ENCODE data around the gene SLC23A2. TPM values are rescaled to one million over a fixed set of nuclear protein-coding genes. Genes with fewer than 3 reads are reported as not detected.

The SLC23A2 gene
- total RNA-seq, 1 donor = 14.2 TPM

GRCh38 chr20:4844751-4845465 lies 156.4 kb downstream of the SLC23A2 start:
- no peak for TF ChIP-seq CTCF (IDR thresholded peaks at IDR 0.05; ENCODE audit: insufficient read depth, low read depth, low read length)
- no peak overlapping the region for H3K4me3 ChIP-seq (ENCODE audit: low read depth, low read length)
- DNase-seq (ENCODE audit: low read depth) = no peak

- no peak for TF ChIP-seq CTCF (IDR thresholded peaks at IDR 0.05; ENCODE audit: insufficient read depth, low read depth, low read length)
- H3K4me3 ChIP-seq (ENCODE audit: low read depth, low read length) = no peak overlapping the region
- no peak for DNase-seq (ENCODE audit: low read depth)
Measured at GRCh38 chr20:4844325-4844724, 157.0 kb downstream of the SLC23A2 start.

- DNase-seq (ENCODE audit: low read depth) = no peak
- H3K4me3 ChIP-seq (ENCODE audit: low read depth, low read length) = no peak overlapping the region
- no peak for TF ChIP-seq CTCF (IDR thresholded peaks at IDR 0.05; ENCODE audit: insufficient read depth, low read depth, low read length)
Measured at GRCh38 chr20:4840801-4841200, 160.5 kb downstream of the SLC23A2 start.

GRCh38 chr20:4838526-4838925 lies 162.8 kb downstream of the SLC23A2 start:
- TF ChIP-seq CTCF (IDR thresholded peaks at IDR 0.05; ENCODE audit: insufficient read depth, low read depth, low read length) = no peak
- no peak overlapping the region for H3K4me3 ChIP-seq (ENCODE audit: low read depth, low read length)
- no peak for DNase-seq (ENCODE audit: low read depth)

GRCh38 chr20:4837760-4838159 lies 163.6 kb downstream of the SLC23A2 start:
- no peak for TF ChIP-seq CTCF (IDR thresholded peaks at IDR 0.05; ENCODE audit: insufficient read depth, low read depth, low read length)
- no peak overlapping the region for H3K4me3 ChIP-seq (ENCODE audit: low read depth, low read length)
- DNase-seq (ENCODE audit: low read depth) = no peak

GRCh38 chr20:4836935-4837334 lies 164.4 kb downstream of the SLC23A2 start:
- no peak overlapping the region for H3K4me3 ChIP-seq (ENCODE audit: low read depth, low read length)
- no peak for TF ChIP-seq CTCF (IDR thresholded peaks at IDR 0.05; ENCODE audit: insufficient read depth, low read depth, low read length)
- DNase-seq (ENCODE audit: low read depth) = no peak

GRCh38 chr20:4836473-4836872 lies 164.8 kb downstream of the SLC23A2 start:
- no peak overlapping the region for H3K4me3 ChIP-seq (ENCODE audit: low read depth, low read length)
- no peak for DNase-seq (ENCODE audit: low read depth)
- TF ChIP-seq CTCF (IDR thresholded peaks at IDR 0.05; ENCODE audit: insufficient read depth, low read depth, low read length) = no peak

All from fibroblast of villous mesenchyme (primary cell).